Ascending aorta (tissue), 2 donors: ENCODE measurements around the gene SPON2. TPM values are rescaled to one million over a fixed set of nuclear protein-coding genes. Genes with fewer than 3 reads are reported as not detected.

Experiments
- DNase-seq, 2 donors: peaks; one replicate each; pipeline ENCODE4 v3.0.0-alpha.2; 2019; ENCODE audit warnings: low spot score in 2 of 2
- H3K27ac ChIP-seq, 2 donors: fragments of 200-600 bp; sonication (generic); one replicate each; pipeline ENCODE4 v1.5.1; 2016 to 2017; ENCODE audit warnings: mild to moderate bottlenecking in 1 of 2
- H3K27me3 ChIP-seq: fragments of 200-600 bp; sonication (generic); one replicate; pipeline ENCODE4 v1.5.1; 2017
- H3K36me3 ChIP-seq, 2 donors: fragments of 200-600 bp; sonication (generic); one replicate each; pipeline ENCODE4 v1.5.1; 2016
- H3K4me1 ChIP-seq, 2 donors: fragments of 200-600 bp; sonication (generic); one replicate each; pipeline ENCODE4 v1.5.1; 2016 to 2017; ENCODE audit warnings: mild to moderate bottlenecking in 1 of 2
- H3K4me3 ChIP-seq, 2 donors: fragments of 200-600 bp; sonication (generic); one replicate each; pipeline ENCODE4 v1.5.1; 2016 to 2017; ENCODE audit warnings: mild to moderate bottlenecking in 1 of 2
- H3K9me3 ChIP-seq, 2 donors: fragments of 200-600 bp; sonication (generic); one replicate each; pipeline ENCODE4 v1.5.1; 2016
- intact Hi-C: fragments of 100-400 bp; cut with DNase I; formaldehyde crosslinking; loops from one replicate; pipeline ENCODE4 v1.15.1; 2023
- total RNA-seq: library from RNA; depleted of rRNA; stranded (reverse); fragments of >200 nt; gene quantifications from one replicate; pipeline ENCODE4 v1.1.0, GENCODE V29; 2016
- TF ChIP-seq, protein P1 (sequence below), 3 experiments: fragments of 200-600 bp in 2 of 3; fragments of 450-650 bp in 1 of 3; sonication (generic) in 2 of 3; IDR thresholded peaks; one replicate each; pipeline ENCODE4 v1.5.1; 2016 to 2019; ENCODE audit warnings: antibody characterized with exemption in 3 of 3, mild to moderate bottlenecking in 1 of 3, moderate library complexity in 1 of 3

The SPON2 gene
- total RNA-seq, 1 donor from 2014 or later = 14.0 TPM

- Histone ChIP-seq H3K27ac (no peak overlapping the region), H3K36me3 (no peaks in the 10 kb centered on the region), H3K27me3 (no peaks in the 10 kb centered on the region), H3K4me3 (no peak overlapping the region), H3K4me1 (peaks cover 10 to 19% of the 10 kb centered on the region in 2 donors), H3K9me3 (no peaks in the 10 kb centered on the region)
- TF ChIP-seq, protein P1, sequence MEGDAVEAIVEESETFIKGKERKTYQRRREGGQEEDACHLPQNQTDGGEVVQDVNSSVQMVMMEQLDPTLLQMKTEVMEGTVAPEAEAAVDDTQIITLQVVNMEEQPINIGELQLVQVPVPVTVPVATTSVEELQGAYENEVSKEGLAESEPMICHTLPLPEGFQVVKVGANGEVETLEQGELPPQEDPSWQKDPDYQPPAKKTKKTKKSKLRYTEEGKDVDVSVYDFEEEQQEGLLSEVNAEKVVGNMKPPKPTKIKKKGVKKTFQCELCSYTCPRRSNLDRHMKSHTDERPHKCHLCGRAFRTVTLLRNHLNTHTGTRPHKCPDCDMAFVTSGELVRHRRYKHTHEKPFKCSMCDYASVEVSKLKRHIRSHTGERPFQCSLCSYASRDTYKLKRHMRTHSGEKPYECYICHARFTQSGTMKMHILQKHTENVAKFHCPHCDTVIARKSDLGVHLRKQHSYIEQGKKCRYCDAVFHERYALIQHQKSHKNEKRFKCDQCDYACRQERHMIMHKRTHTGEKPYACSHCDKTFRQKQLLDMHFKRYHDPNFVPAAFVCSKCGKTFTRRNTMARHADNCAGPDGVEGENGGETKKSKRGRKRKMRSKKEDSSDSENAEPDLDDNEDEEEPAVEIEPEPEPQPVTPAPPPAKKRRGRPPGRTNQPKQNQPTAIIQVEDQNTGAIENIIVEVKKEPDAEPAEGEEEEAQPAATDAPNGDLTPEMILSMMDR (IDR thresholded peaks at IDR 0.05) = no peak
- peak in 1 of 2 donors; percentile 60 for DNase-seq
- intact Hi-C loops = no loop called here
These were observed 25.9 kb upstream of the SPON2 start for GRCh38 chr4:1198098-1198844.

GRCh38 chr4:1196421-1197183, 24.2 kb upstream of the SPON2 start:
- H3K36me3 ChIP-seq = no peaks in the 10 kb centered on the region
- no peak overlapping the region for H3K27ac ChIP-seq
- no peak overlapping the region for H3K4me3 ChIP-seq
- peaks cover 22 to 33% of the 10 kb centered on the region in 2 donors for H3K4me1 ChIP-seq
- no peaks in the 10 kb centered on the region for H3K9me3 ChIP-seq
- no peaks in the 10 kb centered on the region for H3K27me3 ChIP-seq
- peak in 1 of 2 donors; percentile 37 for DNase-seq
- TF ChIP-seq, protein P1 (IDR thresholded peaks at IDR 0.05) = no peak
- intact Hi-C loops = no loop called here

- DNase-seq = peak in 1 of 2 donors; percentile 59
- TF ChIP-seq, protein P1 (IDR thresholded peaks at IDR 0.05) = no peak
- H3K4me1 ChIP-seq = peaks cover 22 to 33% of the 10 kb centered on the region in 2 donors
- intact Hi-C loops = no loop called here
- H3K9me3 ChIP-seq = no peaks in the 10 kb centered on the region
- H3K36me3 ChIP-seq = no peaks in the 10 kb centered on the region
- no peak overlapping the region for H3K27ac ChIP-seq
- no peak overlapping the region for H3K4me3 ChIP-seq
- no peaks in the 10 kb centered on the region for H3K27me3 ChIP-seq
These were observed 23.6 kb upstream of the SPON2 start for GRCh38 chr4:1195891-1196401.

GRCh38 chr4:1195109-1195671, 22.8 kb upstream of the SPON2 start:
- TF ChIP-seq, protein P1 (IDR thresholded peaks at IDR 0.05) = no peak
- Histone ChIP-seq H3K4me3 (peak overlapping the region; percentile 14 to 48), H3K36me3 (no peaks in the 10 kb centered on the region), H3K27me3 (no peaks in the 10 kb centered on the region), H3K9me3 (no peaks in the 10 kb centered on the region), H3K4me1 (peaks cover 18 to 25% of the 10 kb centered on the region in 2 donors), H3K27ac (no peak overlapping the region)
- peak in 1 of 2 donors; percentile 59 for DNase-seq
- intact Hi-C loops = no loop called here

DNA sequence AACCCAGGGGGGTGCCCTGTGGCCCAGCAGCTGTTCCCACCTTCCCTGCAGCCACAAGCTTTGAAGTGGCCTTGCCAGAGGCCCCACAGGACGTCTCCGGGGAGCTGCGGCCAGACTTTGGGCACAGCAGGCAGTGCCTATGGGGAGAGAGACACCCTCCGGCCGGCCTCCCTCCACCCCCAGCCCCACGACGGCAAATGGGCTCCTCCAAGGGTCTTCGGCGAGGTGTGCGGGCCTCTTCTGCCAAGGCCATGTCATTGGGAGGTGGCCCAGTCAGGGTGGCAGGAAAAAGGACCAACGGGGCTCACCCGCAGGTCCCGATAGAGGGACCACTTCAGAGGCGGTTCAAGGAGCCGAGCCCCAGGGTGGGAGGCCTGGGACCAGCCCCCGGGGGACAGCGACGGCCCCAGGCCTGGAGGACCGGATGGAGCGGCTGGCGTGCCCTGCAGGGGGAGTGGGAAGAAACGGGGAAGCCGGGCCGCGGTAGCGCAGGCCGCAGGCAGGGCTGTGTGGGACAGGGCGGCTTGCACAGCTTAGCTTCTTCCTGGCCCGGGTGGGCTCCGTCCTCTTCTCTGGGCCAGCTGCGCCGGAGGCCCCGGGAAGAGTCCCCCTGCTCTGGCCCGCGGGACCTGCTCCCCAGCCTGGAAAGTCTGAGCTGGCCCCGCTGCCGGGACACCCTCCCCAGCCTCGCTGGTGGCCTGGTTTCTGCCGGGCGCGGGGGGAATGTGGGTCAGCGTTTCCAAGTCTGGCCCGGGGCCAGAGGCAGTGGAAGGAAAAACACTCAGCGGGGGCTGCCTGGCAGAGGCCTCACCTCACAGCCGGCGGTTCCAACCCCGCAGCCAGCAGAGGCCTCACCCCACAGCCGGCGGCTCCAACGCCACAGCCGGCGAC, 21.9 kb upstream of the SPON2 start:
- H3K36me3 ChIP-seq = no peaks in the 10 kb centered on the region
- H3K27ac ChIP-seq = peak overlapping the region; percentile 87 to 95
- H3K4me1 ChIP-seq = peaks cover 18 to 23% of the 10 kb centered on the region in 2 donors
- H3K4me3 ChIP-seq = peak overlapping the region; percentile 14 to 48
- H3K9me3 ChIP-seq = no peaks in the 10 kb centered on the region
- intact Hi-C loops = loop anchor here (5.0 kb wide), 1 partner anchor 262 kb away; the partner anchor contains the start of genes GAK and TMEM175
- DNase-seq = peak in 1 of 2 donors; percentile 85
- TF ChIP-seq, protein P1 (IDR thresholded peaks at IDR 0.05) = peak in 1 of 3 experiments; percentile 15
- H3K27me3 ChIP-seq = no peaks in the 10 kb centered on the region
